NCI-H510A (cell line): ENCODE results near the gene R3HCC1L.

Experiments used
- DNase-seq: peaks from one replicate; lab custom pipeline; 2025; lab: John Stamatoyannopoulos, UW

Gene R3HCC1L

GRCh38 chr10:98231417-98231816, 97.0 kb downstream of the R3HCC1L start:
- DNase-seq: no peak

GRCh38 chr10:98235846-98236245, 101.4 kb downstream of the R3HCC1L start:
- DNase-seq: no peak

DNA sequence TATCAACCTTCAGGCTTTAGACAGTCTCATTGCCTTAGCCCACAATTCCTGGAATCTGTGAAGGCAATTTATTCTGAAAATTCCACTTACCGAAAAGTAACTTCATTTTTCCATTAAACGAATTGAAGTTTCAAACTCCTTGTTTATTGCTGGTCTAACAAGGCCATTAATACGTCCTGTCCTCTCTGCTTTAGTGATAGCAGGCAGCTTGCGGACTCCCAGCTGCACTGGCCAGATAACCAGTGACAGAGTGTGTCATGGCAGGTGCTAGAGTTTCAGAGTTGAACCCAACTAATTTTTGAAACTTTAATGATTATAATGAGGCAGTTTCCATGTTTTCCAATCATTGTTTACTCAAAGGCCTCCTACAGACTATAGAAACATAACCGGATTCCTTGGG, 102.4 kb downstream of the R3HCC1L start:
- DNase-seq: no peak

GRCh38 chr10:98238391-98238790, 103.9 kb downstream of the R3HCC1L start:
- no peak for DNase-seq

DNA sequence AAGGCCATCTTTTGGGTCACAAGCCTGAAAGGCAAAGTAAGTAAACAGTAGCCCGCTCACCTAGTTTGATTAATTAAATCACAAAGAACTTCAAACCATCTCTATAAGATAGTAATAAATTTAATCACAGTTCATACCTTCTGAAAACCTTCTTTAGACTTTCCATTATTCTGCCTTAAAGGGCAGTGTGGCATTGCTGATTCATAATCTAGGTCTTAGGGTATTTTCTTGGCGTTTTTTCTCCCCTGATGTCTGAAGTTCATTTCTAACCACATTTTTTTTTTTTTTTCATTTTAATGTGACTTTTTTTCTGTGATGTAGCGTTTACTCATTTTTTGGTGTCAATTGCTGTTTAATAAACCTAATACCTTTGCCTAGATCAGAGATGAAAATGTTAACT, 106.1 kb downstream of the R3HCC1L start:
- DNase-seq: no peak

GRCh38 chr10:98242823-98243222, 108.4 kb downstream of the R3HCC1L start:
- DNase-seq: no peak

- DNase-seq: no peak
Measured at GRCh38 chr10:98244141-98244540, 109.7 kb downstream of the R3HCC1L start.

DNA sequence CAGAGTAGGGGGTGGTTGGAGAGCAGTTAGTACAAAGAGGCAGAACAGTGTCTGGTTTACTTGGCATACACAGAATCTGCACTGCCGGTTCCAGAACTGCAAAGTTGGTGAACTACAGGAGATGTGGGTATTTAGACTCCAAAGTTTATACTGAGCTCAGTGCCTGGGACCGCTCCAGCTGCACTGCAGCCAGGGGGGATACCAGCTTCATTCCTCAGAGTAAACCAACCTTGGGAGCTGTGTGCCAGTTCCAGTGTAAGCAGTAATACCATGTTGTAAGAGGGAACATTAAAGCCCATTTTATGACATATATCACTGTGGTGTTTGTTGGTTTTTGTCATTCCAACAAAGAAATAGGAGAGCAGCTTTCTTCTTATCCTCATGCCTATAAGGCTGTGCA, 110.1 kb downstream of the R3HCC1L start:
- no peak for DNase-seq

- DNase-seq: no peak
Measured at GRCh38 chr10:98246911-98247805, 112.7 kb downstream of the R3HCC1L start.

DNA sequence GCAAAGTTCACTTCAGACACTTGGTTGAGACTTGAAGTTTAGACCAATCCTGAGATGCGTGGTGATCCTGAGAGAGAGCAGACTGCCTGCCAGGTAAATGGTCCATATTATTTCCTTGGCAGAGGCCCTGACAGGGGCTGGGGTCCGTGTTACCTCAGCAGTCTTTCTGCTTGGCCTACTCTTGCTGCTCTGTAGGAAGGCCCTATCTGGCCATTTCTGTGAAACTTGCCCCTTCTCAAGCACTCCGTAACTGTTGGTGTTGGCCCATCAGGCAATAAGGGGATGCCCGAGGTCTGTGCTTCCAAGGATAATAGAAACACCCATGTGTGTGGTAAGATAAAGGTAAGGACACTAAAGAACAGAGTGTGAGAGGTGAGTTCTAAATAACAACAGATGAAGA, 113.6 kb downstream of the R3HCC1L start:
- no peak for DNase-seq

DNA sequence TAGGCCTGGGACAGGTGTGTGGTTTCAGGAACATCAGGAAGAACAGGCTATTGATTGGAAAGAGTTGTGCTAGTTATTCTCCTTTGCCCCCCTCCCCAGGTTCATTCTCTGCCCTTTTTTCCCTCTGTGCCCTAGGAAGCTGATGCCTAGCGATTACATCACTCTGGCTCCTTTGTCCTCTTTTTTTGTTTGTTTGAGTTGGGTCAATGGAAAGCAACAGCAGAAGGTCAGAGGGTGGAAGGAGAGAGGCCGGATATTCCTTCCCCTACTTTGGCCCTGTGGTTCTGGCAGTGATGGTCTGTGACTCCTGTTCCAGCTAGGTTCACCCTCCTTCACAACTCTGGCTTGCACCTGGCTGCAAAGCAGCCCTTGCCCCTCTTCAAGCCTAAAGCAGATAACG, 114.7 kb downstream of the R3HCC1L start:
- no peak for DNase-seq

- no peak for DNase-seq
Measured at GRCh38 chr10:98251399-98251798, 116.9 kb downstream of the R3HCC1L start.

GRCh38 chr10:98252464-98252863, 118.0 kb downstream of the R3HCC1L start:
- DNase-seq: no peak

DNA sequence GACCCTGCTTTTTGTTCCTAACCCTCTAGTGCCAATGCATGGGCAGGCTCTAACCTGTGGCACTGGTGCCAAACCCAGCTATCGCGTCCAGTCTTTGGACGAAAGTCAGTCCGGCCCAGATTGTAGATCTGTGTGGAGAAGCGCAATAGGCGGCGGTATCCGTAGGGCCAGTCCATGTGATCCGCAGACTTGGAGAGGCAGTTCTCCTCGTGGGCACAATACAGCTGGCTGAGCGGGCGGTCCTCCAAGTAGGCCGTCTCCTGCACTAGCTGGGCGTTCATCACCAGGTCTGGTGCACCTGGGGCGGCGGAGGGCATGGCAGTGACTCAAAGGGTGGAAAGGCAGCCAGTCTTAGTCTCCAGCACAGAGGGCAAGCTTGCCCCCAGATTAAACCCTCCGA, 119.0 kb downstream of the R3HCC1L start:
- no peak for DNase-seq

DNA sequence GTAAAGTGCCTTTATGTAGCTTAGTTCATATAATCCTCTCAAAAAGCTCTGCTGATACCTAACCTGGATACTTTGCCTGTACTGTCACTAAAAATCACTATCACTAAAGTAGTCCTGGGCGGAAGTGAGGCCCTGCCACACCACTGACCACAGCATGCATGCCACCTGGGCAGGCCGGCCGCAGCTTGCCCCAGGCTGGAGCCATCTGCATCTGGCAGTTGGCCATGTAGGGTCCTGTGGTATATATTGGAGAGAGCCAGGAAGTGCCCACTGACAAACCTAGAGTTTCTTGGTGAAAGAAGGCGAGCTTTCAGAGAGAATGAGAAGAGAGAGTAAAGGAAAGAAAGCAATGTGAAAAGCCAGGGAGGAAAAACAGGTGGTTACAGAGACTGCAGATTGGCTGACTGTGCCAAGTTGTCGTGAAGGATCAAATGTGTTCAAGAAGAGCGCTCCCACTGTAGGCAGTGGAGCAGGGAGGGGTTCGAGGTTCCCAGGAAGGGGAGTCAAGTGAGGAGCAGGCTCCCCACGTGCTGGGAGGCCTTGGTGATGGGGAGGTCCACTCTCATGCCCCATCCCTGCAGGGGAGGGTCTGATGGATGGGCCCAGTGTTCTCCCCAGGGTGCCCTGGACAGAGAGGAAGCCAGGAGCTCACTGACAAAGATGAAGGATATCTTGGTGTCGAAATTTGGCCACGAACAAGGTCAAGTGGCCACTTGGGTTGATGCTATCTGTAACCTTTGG, 119.9 kb downstream of the R3HCC1L start:
- no peak for DNase-seq

- DNase-seq: no peak
Measured at GRCh38 chr10:98255146-98255877, 120.9 kb downstream of the R3HCC1L start.

GRCh38 chr10:98256692-98257091, 122.2 kb downstream of the R3HCC1L start:
- DNase-seq: no peak

DNA sequence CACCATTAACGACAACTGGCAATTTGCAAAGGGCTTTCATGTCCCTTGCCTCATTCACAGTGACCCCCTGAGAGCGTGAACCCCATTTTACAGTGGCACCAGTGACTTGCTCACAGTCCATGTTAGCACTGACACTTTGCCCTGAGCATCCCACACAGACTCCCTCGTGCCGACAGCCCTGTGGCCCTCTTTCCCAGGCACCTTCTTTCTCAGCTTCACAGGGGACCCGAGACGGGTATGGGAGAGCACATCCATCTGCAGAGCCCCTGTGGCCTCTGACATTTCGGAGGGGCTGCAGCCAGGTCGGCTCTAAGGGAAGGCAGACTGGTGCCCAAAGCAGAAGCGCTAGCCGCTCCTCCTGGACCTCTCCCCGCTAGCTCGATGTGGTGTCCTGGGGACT, 122.7 kb downstream of the R3HCC1L start:
- no peak for DNase-seq

- no peak for DNase-seq
Measured at GRCh38 chr10:98257961-98258360, 123.5 kb downstream of the R3HCC1L start.

- DNase-seq: no peak
Measured at GRCh38 chr10:98258683-98259454, 124.4 kb downstream of the R3HCC1L start.

GRCh38 chr10:98259606-98260315, 125.3 kb downstream of the R3HCC1L start:
- no peak for DNase-seq
